Dedifferentiated amniotic fluid mesenchymal stem cell (primary cell): Measurements from ENCODE around the gene MARCOL.
"Not testable (repeated sequence)": the region's sequence is repeated elsewhere in the genome, so short reads cannot be mapped to it uniquely, and the experiment has no call there.

Experiments
- DNase-seq: peaks from one replicate; pipeline ENCODE4 v3.0.0-alpha.2; 2016; ENCODE audit errors: extremely low spot score

The MARCOL gene

GRCh38 chr5:148267962-148268361, 29.6 kb downstream of the MARCOL start:
- DNase-seq, result no peak

DNA sequence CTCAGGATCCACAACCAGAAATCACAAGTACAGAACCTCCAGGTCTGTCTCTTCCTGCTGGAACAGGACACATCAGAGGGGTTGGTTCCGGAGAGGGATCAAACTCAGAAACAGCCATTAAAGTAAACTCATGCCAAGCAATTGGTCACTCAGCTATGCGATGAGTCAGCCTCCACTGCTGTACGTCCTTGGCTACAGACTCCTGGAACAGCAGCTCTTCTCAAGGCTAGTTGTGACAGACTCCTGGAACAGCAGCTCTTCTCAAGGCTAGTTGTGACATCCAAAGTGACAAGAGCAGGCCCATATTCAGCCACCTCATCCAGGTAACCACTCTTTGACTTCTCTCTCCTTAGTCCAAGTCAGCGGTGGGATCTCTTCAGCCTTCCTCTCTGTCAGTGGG, 30.2 kb downstream of the MARCOL start, which contains the start of gene SPINK13:
Gene SPINK13 (plus strand): TSS at position 229 of the 400 bp plus-strand sequence. CDS start 1,279 bp downstream, outside the sequence.
- DNase-seq, result peak; percentile 45

DNA sequence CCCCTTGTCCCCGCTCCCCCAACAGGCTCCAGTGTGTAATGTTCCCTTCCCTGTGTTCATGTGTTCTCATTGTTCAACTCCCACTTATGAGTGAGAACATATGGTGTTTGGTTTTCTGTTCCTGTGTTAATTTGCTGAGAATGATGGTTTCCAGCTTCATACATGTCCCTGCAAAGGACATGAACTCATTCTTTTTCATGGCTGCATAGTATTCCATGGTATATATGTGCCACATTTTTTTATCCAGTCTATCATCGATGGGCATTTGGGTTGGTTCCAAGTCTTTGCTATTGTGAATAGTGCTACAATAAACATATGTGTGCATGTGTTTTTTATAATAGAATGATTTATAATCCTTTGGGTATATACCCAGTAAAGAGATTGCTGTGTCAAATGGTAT, 36.8 kb downstream of the MARCOL start:
- not testable (repeated sequence) for DNase-seq

DNA sequence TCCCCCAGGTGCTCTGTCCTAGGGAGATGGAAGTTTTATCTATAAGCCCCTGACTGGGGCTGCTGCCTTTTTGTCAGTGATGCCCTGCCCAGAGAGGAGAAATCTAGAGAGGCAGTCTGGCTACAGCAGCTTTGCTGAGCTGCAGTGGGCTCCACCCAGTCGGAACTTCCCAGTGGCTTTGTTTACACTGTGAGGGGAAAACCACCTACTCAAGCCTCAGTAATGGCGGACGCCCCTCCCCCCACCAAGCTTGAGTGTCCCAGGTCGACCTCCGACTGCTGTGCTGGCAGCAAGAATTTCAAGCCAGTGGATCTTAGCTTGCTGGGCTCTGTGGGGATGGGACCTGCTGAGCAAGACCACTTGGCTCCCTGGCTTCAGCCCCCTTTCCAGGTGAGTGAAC, 42.6 kb downstream of the MARCOL start:
- DNase-seq, result not testable (repeated sequence)

DNA sequence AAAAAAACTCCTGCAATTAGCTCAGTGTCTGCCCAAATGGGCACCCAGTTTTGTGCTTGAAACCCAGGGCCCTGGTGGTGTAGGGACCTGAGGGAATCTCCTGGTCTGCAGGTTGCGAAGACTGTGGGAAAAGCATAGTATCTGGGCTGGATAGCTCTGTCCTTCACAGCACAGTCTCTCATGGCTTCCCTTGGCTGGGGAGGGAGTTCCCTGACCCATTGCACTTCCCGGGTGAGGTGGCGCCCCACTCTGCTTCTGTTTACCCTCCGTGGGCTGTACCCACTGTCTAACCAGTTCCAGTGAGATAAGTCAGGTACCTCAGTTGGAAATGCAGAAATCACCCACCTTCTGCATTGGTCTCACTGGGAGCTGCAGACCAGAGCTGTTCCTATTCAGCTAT, 43.0 kb downstream of the MARCOL start:
- not testable (repeated sequence) for DNase-seq

GRCh38 chr5:148290271-148291195, 52.2 kb downstream of the MARCOL start:
- no peak for DNase-seq
